Ovary (tissue), 9 donors: ENCODE results near the gene ARPC5L. TPM values are rescaled to one million over a fixed set of nuclear protein-coding genes. Genes with fewer than 3 reads are reported as not detected.
"Not testable (repeated sequence)": the region's sequence is repeated elsewhere in the genome, so short reads cannot be mapped to it uniquely, and the experiment has no call there.

Experiments used
- DNase-seq, 5 donors: peaks; one replicate each; pipeline ENCODE4 v3.0.0-alpha.2; 2019 to 2020
- H3K27ac ChIP-seq, 2 donors: fragments of 200-600 bp; one replicate each; pipeline versions ENCODE4 v1.5.1 to v1.8.0; 2019 to 2022
- H3K27me3 ChIP-seq: fragments of 200-600 bp; one replicate; pipeline ENCODE4 v1.8.0; 2022
- H3K36me3 ChIP-seq: fragments of 200-600 bp; sonication (generic); one replicate; pipeline ENCODE4 v1.5.1; 2019
- H3K4me1 ChIP-seq: one replicate; pipeline ENCODE4 v1.8.1; 2013; ENCODE audit warnings: mild to moderate bottlenecking, moderate library complexity; ENCODE audit not compliant: insufficient read depth
- H3K4me3 ChIP-seq: fragments of 200-600 bp; sonication (generic); one replicate; pipeline ENCODE4 v1.5.1; 2017
- H3K9me3 ChIP-seq, 2 donors: fragments of 200-600 bp in 1 of 2; sonication (generic) in 1 of 2; one replicate each; pipeline versions ENCODE4 v1.5.1 to v1.8.1; 2013 to 2019; ENCODE audit warnings: mild to moderate bottlenecking in 1 of 2, moderate library complexity in 1 of 2
- CTCF ChIP-seq, 3 donors: fragments of 450-650 bp in 2 of 3; fragments of 200-600 bp in 1 of 3; IDR thresholded peaks; one replicate each; pipeline versions ENCODE4 v1.5.1 to v1.8.0; 2016 to 2022; ENCODE audit warnings: antibody characterized with exemption in 3 of 3, mild to moderate bottlenecking in 1 of 3
- EP300 ChIP-seq: sonication (generic); formaldehyde crosslinking; IDR thresholded peaks from one replicate; pipeline ENCODE4 v1.6.1; 2017; ENCODE audit warnings: antibody characterized with exemption
- POLR2A ChIP-seq: fragments of 450-650 bp; IDR thresholded peaks from one replicate; pipeline ENCODE4 v1.6.1; 2017; ENCODE audit warnings: antibody characterized with exemption, mild to moderate bottlenecking, moderate library complexity
- WGBS, 3 donors: extraction: QIAGEN DNeasy Blood & Tissue Kit in 1 of 3; methylation state at CpG; one replicate each; pipeline versions ENCODE4 v1.1.5 to v1.1.7; 2013 to 2017; 5-methylcytosine and 5-hydroxymethylcytosine counted together
- intact Hi-C, 4 donors: fragments of 100-400 bp; cut with DNase I; formaldehyde crosslinking; loops; one replicate each; pipeline versions ENCODE4 v1.11.0 to v1.15.1; 2022 to 2023
- polyA plus RNA-seq, 2 donors: library from polyadenylated mRNA; stranded (reverse); fragments of 200-250 nt in 1 of 2; fragments of 350-450 nt in 1 of 2; fragmentation: Illumina TruSeq in 1 of 2; extraction: RNeasy Lipid Tissue Mini Kit (QIAGEN cat#74804) in 1 of 2; gene quantifications; one replicate each; pipeline ENCODE4 v1.2.3, GENCODE V29; 2013 to 2014
- total RNA-seq, 7 donors: library from RNA; depleted of rRNA in 2 of 7; stranded (reverse); fragments of >200 nt in 2 of 7; fragmentation: NEBNext Ultra II Directional in 3 of 7; extraction: Animal tissue kit (Norgen Biotek cat#: 25700) in 3 of 7; gene quantifications; one replicate each; pipeline versions ENCODE4 v1.1.0 to v1.2.4, GENCODE V29; 2016 to 2023
- donor health status: DM: no; HTN: no; CAD: no; lungs with moderate emphysema.
- donor health status: DM: no; HTN: no; CAD: no.
- donor health status: Bipolar disorder and iron deficiency.
- donor health status: DM: yes; HTN: yes; CAD: no.
- donor health status: DM: no; HTN: no; CAD: no.
- donor health status: DM: yes; HTN: yes; CAD: no.

ARPC5L gene
- total and polyA plus RNA-seq, 9 donors: 8.5 to 27.0 (median 16.6) TPM

- no peak for DNase-seq
- 63 to 67% (median 65%) methylated on average over 7 of the region's 7 CpGs for WGBS, 3 donors
- Histone ChIP-seq H3K4me3 (no peak overlapping the region), H3K27me3 (no peaks in the 10 kb centered on the region), H3K4me1 (peaks cover 7% of the 10 kb centered on the region), H3K36me3 (no peaks in the 10 kb centered on the region), H3K27ac (no peak overlapping the region), H3K9me3 (no peaks in the 10 kb centered on the region)
- TF ChIP-seq EP300: no peak
- TF ChIP-seq POLR2A: no peak
- no peak for TF ChIP-seq CTCF (IDR thresholded peaks at IDR 0.05)
- intact Hi-C loops: no loop called here
These were observed 27.3 kb upstream of the ARPC5L start for GRCh38 chr9:124834591-124834990.

- no peaks in the 10 kb centered on the region for H3K36me3 ChIP-seq
- peak; percentile 72 to 86 (median 73) for DNase-seq
- intact Hi-C loops: loop anchor here in 1 of 4 donors (5.0 kb wide), 1 partner anchor 53 kb away; no protein-coding TSS in a partner anchor
- TF ChIP-seq POLR2A (no peak), EP300 (no peak), CTCF (IDR thresholded peaks at IDR 0.05) (no peak)
- peaks cover 9% of the 10 kb centered on the region for H3K4me1 ChIP-seq
- H3K4me3 ChIP-seq: no peak overlapping the region
- 23 to 53% (median 34%) methylated on average over 13 of the region's 13 CpGs for WGBS, 3 donors
- H3K9me3 ChIP-seq: no peaks in the 10 kb centered on the region
- H3K27me3 ChIP-seq: no peaks in the 10 kb centered on the region
- H3K27ac ChIP-seq: no peak overlapping the region
These were observed 26.8 kb upstream of the ARPC5L start for GRCh38 chr9:124835026-124835557.

- DNase-seq, H3K27ac ChIP-seq, H3K4me1 ChIP-seq, H3K9me3 ChIP-seq, H3K27me3 ChIP-seq, H3K36me3 ChIP-seq, H3K4me3 ChIP-seq: not testable (repeated sequence)
- WGBS, 3 donors: 62 to 72% (median 68%) methylated on average over 5 of the region's 5 CpGs
- intact Hi-C loops: loop anchor here in 1 of 4 donors (5.0 kb wide), 1 partner anchor 56 kb away; no protein-coding TSS in a partner anchor
These were observed 23.8 kb upstream of the ARPC5L start for GRCh38 chr9:124838132-124838531.

GRCh38 chr9:124838567-124839275, 23.2 kb upstream of the ARPC5L start:
- H3K9me3 ChIP-seq, H3K36me3 ChIP-seq, H3K4me1 ChIP-seq, H3K27ac ChIP-seq, H3K27me3 ChIP-seq, DNase-seq: not testable (repeated sequence)
- peak overlapping the region; percentile 26 for H3K4me3 ChIP-seq
- intact Hi-C loops: loop anchor here in 1 of 4 donors (5.0 kb wide), 1 partner anchor 56 kb away; no protein-coding TSS in a partner anchor
- WGBS, 3 donors: 46 to 67% (median 52%) methylated on average over 24 to 49 of the region's 52 CpGs

- H3K27ac ChIP-seq: no peak overlapping the region
These were observed 22.2 kb upstream of the ARPC5L start for GRCh38 chr9:124839612-124840299.

More at GRCh38 chr9:124839612-124840299, 22.2 kb upstream of the ARPC5L start:
- peak in 1 of 5 donors; percentile 26 for DNase-seq
- TF ChIP-seq POLR2A (no peak), EP300 (no peak), CTCF (IDR thresholded peaks at IDR 0.05) (peak in 2 of 3 donors; percentile 10 to 33)
- Histone ChIP-seq H3K4me1 (peaks cover 8% of the 10 kb centered on the region), H3K9me3 (no peaks in the 10 kb centered on the region), H3K27me3 (no peaks in the 10 kb centered on the region), H3K36me3 (no peaks in the 10 kb centered on the region), H3K4me3 (no peak overlapping the region)
- intact Hi-C loops: loop anchor here in 1 of 4 donors (5.0 kb wide), 1 partner anchor 57 kb away; no protein-coding TSS in a partner anchor
- WGBS, 3 donors: 56 to 59% (median 58%) methylated on average over 12 of the region's 12 CpGs
